Tibial nerve (tissue), 4 donors: ENCODE results near the gene HOXC10. TPM values are rescaled to one million over a fixed set of nuclear protein-coding genes. Genes with fewer than 3 reads are reported as not detected.

ENCODE experiments used
- DNase-seq, 2 donors: peaks; one replicate each; pipeline ENCODE4 v3.0.0-alpha.2; 2019; ENCODE audit warnings: low spot score in 2 of 2
- H3K27ac ChIP-seq, 4 donors: fragments of 200-600 bp; sonication (generic) in 3 of 4; one replicate each; pipeline ENCODE4 v1.5.1; 2017 to 2019; ENCODE audit warnings: mild to moderate bottlenecking in 1 of 4
- H3K27me3 ChIP-seq, 2 donors: fragments of 200-600 bp; sonication (generic) in 1 of 2; one replicate each; pipeline versions ENCODE4 v1.5.1 to v1.6.0; 2017 to 2019
- H3K36me3 ChIP-seq, 3 donors: fragments of 200-600 bp; sonication (generic); one replicate each; pipeline ENCODE4 v1.5.1; 2018 to 2019
- H3K4me1 ChIP-seq, 4 donors: fragments of 200-600 bp; sonication (generic) in 3 of 4; one replicate each; pipeline ENCODE4 v1.5.1; 2017 to 2019
- H3K4me3 ChIP-seq, 4 donors: fragments of 200-600 bp; sonication (generic) in 3 of 4; one replicate each; pipeline ENCODE4 v1.5.1; 2017 to 2019; ENCODE audit warnings: mild to moderate bottlenecking in 1 of 4, moderate library complexity in 1 of 4
- H3K9me3 ChIP-seq, 4 donors: fragments of 200-600 bp; sonication (generic) in 3 of 4; one replicate each; pipeline ENCODE4 v1.5.1; 2017 to 2019
- CTCF ChIP-seq, 5 experiments: fragments of 200-600 bp in 3 of 5; fragments of 450-650 bp in 2 of 5; sonication (generic) in 3 of 5; IDR thresholded peaks; one replicate each; pipeline ENCODE4 v1.5.1; 2016 to 2019; ENCODE audit warnings: antibody characterized with exemption in 5 of 5, mild to moderate bottlenecking in 3 of 5, moderate library complexity in 2 of 5
- EP300 ChIP-seq, 2 donors: sonication (generic); formaldehyde crosslinking; IDR thresholded peaks; one replicate each; pipeline ENCODE4 v1.6.1; 2017; ENCODE audit warnings: antibody characterized with exemption in 2 of 2, mild to moderate bottlenecking in 1 of 2
- POLR2A ChIP-seq, 2 donors: fragments of 450-650 bp; IDR thresholded peaks; one replicate each; pipeline ENCODE4 v1.6.1; 2017; ENCODE audit warnings: antibody characterized with exemption in 2 of 2, mild to moderate bottlenecking in 2 of 2, moderate library complexity in 2 of 2
- WGBS, 2 donors: methylation state at CpG; one replicate each; pipeline ENCODE4 v1.1.5; 2018; 5-methylcytosine and 5-hydroxymethylcytosine counted together
- total RNA-seq, 4 donors: library from RNA; depleted of rRNA; stranded (reverse); fragments of >200 nt; gene quantifications; one replicate each; pipeline ENCODE4 v1.1.0, GENCODE V29; 2016

Gene HOXC10
- total RNA-seq, 4 donors from 2014 or later = 1.7 to 6.1 (median 2.5) TPM

- H3K27ac ChIP-seq = peak overlapping the region; percentile 86 to 99 (median 94)
- peaks cover 0 to 4% (median 0%) of the 10 kb centered on the region in 3 donors for H3K36me3 ChIP-seq
- H3K4me3 ChIP-seq = peak overlapping the region in 3 of 4 donors; percentile 51 to 64 (median 57)
- no peaks in the 10 kb centered on the region for H3K9me3 ChIP-seq
- peaks cover 0 to 58% of the 10 kb centered on the region in 2 donors for H3K27me3 ChIP-seq
- no peak for DNase-seq
- 37 to 42% methylated on average over 8 of the region's 8 CpGs for WGBS, 2 donors
- TF ChIP-seq POLR2A (IDR thresholded peaks at IDR 0.05) (no peak), EP300 (IDR thresholded peaks at IDR 0.05) (no peak), CTCF (IDR thresholded peaks at IDR 0.05) (no peak)
- peaks cover 0 to 91% (median 11%) of the 10 kb centered on the region in 4 donors for H3K4me1 ChIP-seq
Measured at GRCh38 chr12:54001283-54002187, 16.6 kb downstream of the HOXC10 start.

DNA sequence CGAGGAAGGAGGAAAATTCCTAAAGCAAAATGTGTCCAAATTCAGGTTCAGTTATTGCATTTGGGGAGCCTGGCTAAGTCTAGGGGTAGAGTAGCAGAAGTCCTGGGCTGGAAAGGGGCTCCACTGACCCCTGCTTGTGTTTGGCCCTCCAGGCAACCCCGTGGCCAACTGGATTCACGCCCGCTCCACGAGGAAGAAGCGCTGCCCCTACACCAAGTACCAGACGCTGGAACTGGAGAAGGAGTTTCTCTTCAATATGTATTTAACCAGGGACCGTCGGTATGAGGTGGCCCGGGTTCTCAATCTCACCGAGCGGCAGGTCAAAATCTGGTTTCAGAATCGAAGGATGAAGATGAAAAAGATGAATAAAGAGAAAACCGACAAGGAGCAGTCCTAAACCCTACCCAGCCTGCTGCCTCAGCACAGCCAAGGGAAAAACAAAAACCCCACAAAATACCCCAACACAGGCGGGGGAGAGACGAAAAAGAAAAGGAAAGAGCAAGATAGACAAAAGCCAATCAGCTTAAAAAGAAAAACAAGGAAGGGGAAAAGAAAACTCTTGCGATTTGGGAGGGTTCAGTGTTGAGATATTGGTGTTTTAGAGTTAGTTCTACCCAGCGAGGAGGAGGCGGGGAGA lies 17.4 kb downstream of the HOXC10 start:
- Histone ChIP-seq H3K9me3 (no peaks in the 10 kb centered on the region), H3K27ac (peak overlapping the region; percentile 31 to 99 (median 92)), H3K4me1 (peaks cover 0 to 91% (median 9%) of the 10 kb centered on the region in 4 donors), H3K27me3 (peaks cover 0 to 54% of the 10 kb centered on the region in 2 donors), H3K36me3 (peaks cover 0 to 4% (median 0%) of the 10 kb centered on the region in 3 donors), H3K4me3 (peak overlapping the region in 1 of 4 donors; percentile 64)
- no peak for DNase-seq
- WGBS, 2 donors = 42 to 59% methylated on average over 19 of the region's 19 CpGs
- TF ChIP-seq CTCF (IDR thresholded peaks at IDR 0.05) (no peak), POLR2A (IDR thresholded peaks at IDR 0.05) (no peak), EP300 (IDR thresholded peaks at IDR 0.05) (no peak)

GRCh38 chr12:54002915-54003389 lies 18.0 kb downstream of the HOXC10 start:
- peak overlapping the region; percentile 31 to 99 (median 92) for H3K27ac ChIP-seq
- 64 to 71% methylated on average over 19 of the region's 19 CpGs for WGBS, 2 donors
- TF ChIP-seq CTCF (IDR thresholded peaks at IDR 0.05) = no peak
- TF ChIP-seq POLR2A (IDR thresholded peaks at IDR 0.05) = no peak
- TF ChIP-seq EP300 (IDR thresholded peaks at IDR 0.05) = no peak
- H3K4me3 ChIP-seq = no peak overlapping the region
- H3K27me3 ChIP-seq = peaks cover 0 to 53% of the 10 kb centered on the region in 2 donors
- H3K4me1 ChIP-seq = peaks cover 0 to 92% (median 11%) of the 10 kb centered on the region in 4 donors
- DNase-seq = no peak
- H3K36me3 ChIP-seq = peaks cover 0 to 4% (median 0%) of the 10 kb centered on the region in 3 donors
- no peaks in the 10 kb centered on the region for H3K9me3 ChIP-seq

- Histone ChIP-seq H3K36me3 (peaks cover 0 to 4% (median 0%) of the 10 kb centered on the region in 3 donors), H3K9me3 (no peaks in the 10 kb centered on the region), H3K27me3 (peaks cover 0 to 53% of the 10 kb centered on the region in 2 donors), H3K27ac (peak overlapping the region; percentile 54 to 99 (median 86)), H3K4me1 (peaks cover 0 to 92% (median 14%) of the 10 kb centered on the region in 4 donors), H3K4me3 (no peak overlapping the region)
- WGBS, 2 donors = 48 to 56% methylated on average over 3 of the region's 3 CpGs
- no peak for TF ChIP-seq POLR2A (IDR thresholded peaks at IDR 0.05)
- TF ChIP-seq EP300 (IDR thresholded peaks at IDR 0.05) = no peak
- no peak for TF ChIP-seq CTCF (IDR thresholded peaks at IDR 0.05)
- no peak for DNase-seq
Measured at GRCh38 chr12:54003625-54004024, 18.7 kb downstream of the HOXC10 start.
